Activated T-helper 1 cell treated with anti-CD3 and anti-CD28 coated beads, Interleukin-12 subunit alpha, Interleukin-12 subunit beta, Interleukin-2, Interleukin-4 antibody, amounts not matched to agents 30 ng/mL and 10 ng/mL and 1 ng/mL, durations not matched to agents 14 hours and 24 hours and 36 hours (primary cell): ENCODE results near the gene ALKBH2. TPM values are rescaled to one million over a fixed set of nuclear protein-coding genes. Genes with fewer than 3 reads are reported as not detected.

Experiments used
- DNase-seq: peaks from one replicate; pipeline ENCODE4 v3.0.0; 2021; ENCODE audit warnings: low spot score
- H3K27ac Mint-ChIP-seq: one replicate; pipeline ENCODE4 v1.8.0; 2021; ENCODE audit warnings: mild to moderate bottlenecking, mixed read lengths
- H3K27me3 Mint-ChIP-seq: one replicate; pipeline ENCODE4 v1.8.0; 2022; ENCODE audit warnings: mild to moderate bottlenecking, moderate library complexity, mixed read lengths; ENCODE audit not compliant: insufficient read depth
- H3K36me3 Mint-ChIP-seq: one replicate; pipeline ENCODE4 v1.8.0; 2021; ENCODE audit warnings: low read depth, mixed read lengths
- H3K4me1 Mint-ChIP-seq: one replicate; pipeline ENCODE4 v1.8.0; 2021; ENCODE audit warnings: low read depth, mixed read lengths
- H3K4me3 Mint-ChIP-seq: one replicate; pipeline ENCODE4 v1.8.0; 2021; ENCODE audit warnings: mild to moderate bottlenecking, moderate library complexity, mixed read lengths
- H3K9me3 Mint-ChIP-seq: one replicate; pipeline ENCODE4 v1.8.0; 2021; ENCODE audit warnings: mixed read lengths
- intact Hi-C: fragments of 100-400 bp; cut with micrococcal nuclease; formaldehyde crosslinking; loops from one replicate; pipeline ENCODE4 v1.15.1; 2024
- total RNA-seq: library from RNA; stranded (reverse); gene quantifications from 2 replicates; pipeline ENCODE4 v1.2.3, GENCODE V29; 2022

Gene ALKBH2
- total RNA-seq, 1 donor from 2014 or later: 47.4 TPM

- Mint-ChIP-seq H3K36me3 (no peaks in the 10 kb centered on the region), H3K4me3 (no peak overlapping the region), H3K4me1 (no peaks in the 10 kb centered on the region), H3K27ac (no peak overlapping the region), H3K27me3 (no peaks in the 10 kb centered on the region), H3K9me3 (no peaks in the 10 kb centered on the region)
- intact Hi-C loops: no loop called here
- no peak for DNase-seq
Observed at GRCh38 chr12:109124878-109125648, 31.8 kb upstream of the ALKBH2 start.

GRCh38 chr12:109121346-109121880, 28.1 kb upstream of the ALKBH2 start:
- H3K36me3 Mint-ChIP-seq: no peaks in the 10 kb centered on the region
- intact Hi-C loops: no loop called here

GRCh38 chr12:109120557-109120956, 27.3 kb upstream of the ALKBH2 start:
- Mint-ChIP-seq H3K4me3 (no peak overlapping the region), H3K36me3 (peaks cover 2% of the 10 kb centered on the region), H3K4me1 (peaks cover 4% of the 10 kb centered on the region), H3K27me3 (no peaks in the 10 kb centered on the region), H3K27ac (no peak overlapping the region), H3K9me3 (no peaks in the 10 kb centered on the region)
- intact Hi-C loops: no loop called here
- DNase-seq: no peak

More at GRCh38 chr12:109121346-109121880, 28.1 kb upstream of the ALKBH2 start:
- Mint-ChIP-seq H3K9me3 (no peaks in the 10 kb centered on the region), H3K4me1 (no peaks in the 10 kb centered on the region), H3K27me3 (no peaks in the 10 kb centered on the region), H3K4me3 (no peak overlapping the region), H3K27ac (no peak overlapping the region)
- no peak for DNase-seq

DNA sequence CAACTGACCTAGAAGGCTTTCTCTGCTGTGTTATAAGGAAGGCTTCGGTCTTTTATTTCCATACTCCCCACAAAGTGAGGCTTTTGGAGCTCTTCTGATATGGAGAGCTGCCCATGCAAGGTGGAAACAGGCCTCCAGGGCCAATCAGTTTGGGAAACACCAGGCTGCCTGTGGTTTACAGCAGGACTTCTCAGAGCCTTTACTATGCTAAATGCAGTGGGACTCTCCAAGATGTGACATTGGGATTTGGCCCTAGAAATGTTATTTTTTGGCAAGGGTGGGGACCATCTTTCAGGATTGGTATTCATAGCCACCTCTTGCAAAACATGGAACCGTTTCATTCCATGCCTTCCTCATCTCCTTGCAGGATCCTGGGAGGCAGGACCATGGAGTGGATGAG, 26.8 kb upstream of the ALKBH2 start:
- Mint-ChIP-seq H3K27me3 (no peaks in the 10 kb centered on the region), H3K4me1 (peaks cover 5% of the 10 kb centered on the region), H3K4me3 (no peak overlapping the region), H3K27ac (no peak overlapping the region), H3K9me3 (no peaks in the 10 kb centered on the region), H3K36me3 (peaks cover 2% of the 10 kb centered on the region)
- no peak for DNase-seq
- intact Hi-C loops: no loop called here

GRCh38 chr12:109116611-109116949, 23.3 kb upstream of the ALKBH2 start:
- H3K36me3 Mint-ChIP-seq: peaks cover 2% of the 10 kb centered on the region
- H3K9me3 Mint-ChIP-seq: no peaks in the 10 kb centered on the region
- intact Hi-C loops: no loop called here
- DNase-seq: no peak
- no peak overlapping the region for H3K4me3 Mint-ChIP-seq
- H3K4me1 Mint-ChIP-seq: peaks cover 8% of the 10 kb centered on the region
- no peaks in the 10 kb centered on the region for H3K27me3 Mint-ChIP-seq
- H3K27ac Mint-ChIP-seq: no peak overlapping the region

GRCh38 chr12:109115758-109116610, 22.7 kb upstream of the ALKBH2 start, which contains the start of gene ACACB:
Gene ACACB, plus strand, starts transcription at chr12:109116587. Its CDS starts 22,819 bp downstream, at chr12:109139406.
- no peak within 1 kb of the TSS for H3K27ac Mint-ChIP-seq
- no peaks in the 10 kb centered on the region for H3K27me3 Mint-ChIP-seq
- peaks cover 11% of the 10 kb centered on the region for H3K4me1 Mint-ChIP-seq
- no peak within 1 kb of the TSS for H3K4me3 Mint-ChIP-seq
- peaks cover 2% of the 10 kb centered on the region for H3K36me3 Mint-ChIP-seq
- H3K9me3 Mint-ChIP-seq: no peaks in the 10 kb centered on the region
- intact Hi-C loops: no loop called here
- DNase-seq: no peak

GRCh38 chr12:109115404-109115757, 22.1 kb upstream of the ALKBH2 start:
- DNase-seq: no peak
- Mint-ChIP-seq H3K36me3 (peaks cover 4% of the 10 kb centered on the region), H3K27ac (no peak overlapping the region), H3K27me3 (no peaks in the 10 kb centered on the region), H3K4me3 (no peak overlapping the region), H3K9me3 (no peaks in the 10 kb centered on the region), H3K4me1 (peaks cover 17% of the 10 kb centered on the region)
- intact Hi-C loops: no loop called here

GRCh38 chr12:109114644-109115043, 21.4 kb upstream of the ALKBH2 start:
- intact Hi-C loops: no loop called here
- H3K9me3 Mint-ChIP-seq: no peaks in the 10 kb centered on the region
- H3K4me1 Mint-ChIP-seq: peaks cover 19% of the 10 kb centered on the region
- no peaks in the 10 kb centered on the region for H3K27me3 Mint-ChIP-seq
- peaks cover 6% of the 10 kb centered on the region for H3K36me3 Mint-ChIP-seq
- H3K4me3 Mint-ChIP-seq: no peak overlapping the region
- DNase-seq: no peak
- no peak overlapping the region for H3K27ac Mint-ChIP-seq

GRCh38 chr12:109113661-109114321, 20.5 kb upstream of the ALKBH2 start:
- Mint-ChIP-seq H3K9me3 (no peaks in the 10 kb centered on the region), H3K4me3 (no peak overlapping the region), H3K4me1 (peaks cover 19% of the 10 kb centered on the region), H3K27me3 (no peaks in the 10 kb centered on the region), H3K36me3 (peaks cover 9% of the 10 kb centered on the region), H3K27ac (no peak overlapping the region)
- no peak for DNase-seq
- intact Hi-C loops: no loop called here

- Mint-ChIP-seq H3K9me3 (no peaks in the 10 kb centered on the region), H3K4me3 (no peak overlapping the region), H3K36me3 (peaks cover 12% of the 10 kb centered on the region), H3K4me1 (peaks cover 19% of the 10 kb centered on the region), H3K27ac (no peak overlapping the region), H3K27me3 (no peaks in the 10 kb centered on the region)
- intact Hi-C loops: loop anchor here (1.0 kb wide), 2 partner anchors 272 to 280 kb away; no protein-coding TSS in a partner anchor
- DNase-seq: no peak
Observed at GRCh38 chr12:109112720-109113465, 19.6 kb upstream of the ALKBH2 start.

GRCh38 chr12:109110988-109111495, 17.8 kb upstream of the ALKBH2 start:
- intact Hi-C loops: loop anchor here (1.0 to 2.0 kb wide), 3 partner anchors 14 to 44 kb away; partner anchors contain the start of genes ALKBH2 and UNG
- Mint-ChIP-seq H3K9me3 (no peaks in the 10 kb centered on the region), H3K27ac (peak overlapping the region; percentile 58), H3K4me3 (peak overlapping the region; percentile 74), H3K36me3 (peaks cover 15% of the 10 kb centered on the region), H3K4me1 (peaks cover 19% of the 10 kb centered on the region), H3K27me3 (no peaks in the 10 kb centered on the region)
- DNase-seq: peak; percentile 34
